ENCODE measurements around the gene CETN2.
"Not testable (repeated sequence)": the region's sequence is repeated elsewhere in the genome, so short reads cannot be mapped to it uniquely, and the experiment has no call there.

Gene CETN2

GRCh38 chrX:152830312-152831305 lies at the start of gene CETN2, which contains the start of gene NSDHL:
Gene CETN2 (minus strand): TSS chrX:152830757. CDS start chrX:152830710, 47 bp downstream.
Gene NSDHL (plus strand): TSS chrX:152831063. CDS start chrX:152846325, 15,262 bp downstream.
- peak; percentile 98 for DNase-seq

GRCh38 chrX:152878976-152879755 lies 48.6 kb upstream of the CETN2 start:
- no peak for DNase-seq

- DNase-seq: no peak
These were observed 46.6 kb upstream of the CETN2 start for GRCh38 chrX:152876931-152877840.

GRCh38 chrX:152873361-152873760 lies 42.8 kb upstream of the CETN2 start:
- no peak for DNase-seq

GRCh38 chrX:152872522-152872921 lies 42.0 kb upstream of the CETN2 start:
- no peak for DNase-seq

- DNase-seq: no peak
These were observed 40.7 kb upstream of the CETN2 start for GRCh38 chrX:152871260-152871659.

GRCh38 chrX:152869972-152870371 lies 39.4 kb upstream of the CETN2 start:
- DNase-seq: no peak

- DNase-seq: no peak
These were observed 35.8 kb upstream of the CETN2 start for GRCh38 chrX:152866386-152866785.

- no peak for DNase-seq
These were observed 34.8 kb upstream of the CETN2 start for GRCh38 chrX:152865232-152865920.

- no peak for DNase-seq
These were observed 31.3 kb upstream of the CETN2 start for GRCh38 chrX:152861826-152862225.

GRCh38 chrX:152861116-152861515 lies 30.6 kb upstream of the CETN2 start:
- no peak for DNase-seq

GRCh38 chrX:152853986-152854385 lies 23.4 kb upstream of the CETN2 start:
- DNase-seq: no peak

- no peak for DNase-seq
These were observed 19.9 kb upstream of the CETN2 start for GRCh38 chrX:152850465-152850864.

- no peak for DNase-seq
These were observed 16.7 kb upstream of the CETN2 start for GRCh38 chrX:152847281-152847680.

- DNase-seq: no peak
These were observed 15.2 kb upstream of the CETN2 start for GRCh38 chrX:152845618-152846240.

GRCh38 chrX:152844256-152844655 lies 13.7 kb upstream of the CETN2 start:
- no peak for DNase-seq

GRCh38 chrX:152843852-152844251 lies 13.3 kb upstream of the CETN2 start:
- DNase-seq: no peak

- no peak for DNase-seq
These were observed 12.3 kb upstream of the CETN2 start for GRCh38 chrX:152842772-152843338.

GRCh38 chrX:152835470-152835869 lies 4.9 kb upstream of the CETN2 start:
- DNase-seq: not testable (repeated sequence)

- DNase-seq: no peak
These were observed 2.8 kb upstream of the CETN2 start for GRCh38 chrX:152833378-152833777.

GRCh38 chrX:152832520-152832919 lies 2.0 kb upstream of the CETN2 start:
- DNase-seq: no peak

All from islet precursor cell (in vitro differentiated cells).